AG09309 (cell line): ENCODE data around the gene JPH2.

Experiments used
- DNase-seq: peaks from one replicate; pipeline ENCODE4 v3.0.0-alpha.2; 2010; ENCODE audit warnings: low read depth
- H3K4me3 ChIP-seq: 2 replicates; pipeline ENCODE4 v1.5.1; 2011; ENCODE audit warnings: mild to moderate bottlenecking, low read depth, low read length, moderate library complexity; ENCODE audit not compliant: control insufficient read depth
- CTCF ChIP-seq: IDR thresholded peaks from 2 replicates; pipeline ENCODE4 v1.5.1; 2011; ENCODE audit warnings: mild to moderate bottlenecking, low read depth, low read length, inconsistent platforms; ENCODE audit not compliant: insufficient read depth, control insufficient read depth; ENCODE audit errors: missing control alignments

JPH2 gene

GRCh38 chr20:44138867-44139266 is 48.1 kb downstream of the JPH2 start:
- no peak for DNase-seq
- H3K4me3 ChIP-seq = no peak overlapping the region
- no peak for TF ChIP-seq CTCF

- no peak for TF ChIP-seq CTCF
- no peak for DNase-seq
- no peak overlapping the region for H3K4me3 ChIP-seq
These were observed 49.7 kb downstream of the JPH2 start for GRCh38 chr20:44137266-44137801.

GRCh38 chr20:44136579-44137265 is 50.3 kb downstream of the JPH2 start:
- no peak for DNase-seq
- TF ChIP-seq CTCF = no peak
- no peak overlapping the region for H3K4me3 ChIP-seq

- no peak overlapping the region for H3K4me3 ChIP-seq
- no peak for DNase-seq
- no peak for TF ChIP-seq CTCF
These were observed 51.4 kb downstream of the JPH2 start for GRCh38 chr20:44135417-44136204.

- TF ChIP-seq CTCF = no peak
- no peak overlapping the region for H3K4me3 ChIP-seq
- DNase-seq = no peak
These were observed 52.0 kb downstream of the JPH2 start for GRCh38 chr20:44135012-44135412.

- no peak overlapping the region for H3K4me3 ChIP-seq
- TF ChIP-seq CTCF = no peak
- no peak for DNase-seq
These were observed 53.6 kb downstream of the JPH2 start for GRCh38 chr20:44133424-44133823.
